Neural progenitor cell (in vitro differentiated cells): ENCODE data around the gene FRMPD4.

Experiments used
- CTCF ChIP-seq: fragments of 200-600 bp; sonication (generic); IDR thresholded peaks from 2 replicates; pipeline ENCODE4 v1.5.1; 2017; ENCODE audit warnings: antibody characterized with exemption, mild to moderate bottlenecking
- EZH2 ChIP-seq: fragments of 200-600 bp; sonication (generic); IDR thresholded peaks from 2 replicates; pipeline ENCODE4 v1.6.1; 2017; ENCODE audit warnings: antibody characterized with exemption, mild to moderate bottlenecking, moderate library complexity

- no peak for TF ChIP-seq CTCF
- no peak for TF ChIP-seq EZH2
These were observed 629.6 kb downstream of the FRMPD4 start for GRCh38 chrX:12767856-12768255.
